GM10248 (cell line): ENCODE results near the gene MICAL3.

Experiments
- CTCF ChIA-PET: fragments of 300-600 bp; sonication (Branson Sonifier 250); formaldehyde crosslinking; extraction: SDS; loops from one replicate; lab custom pipeline; 2021; ENCODE audit warnings: antibody characterized with exemption; lab: Yijun Ruan, JAX
- POLR2A ChIA-PET: fragments of 350-650 bp; sonication (Branson Sonifier 250); formaldehyde crosslinking; extraction: SDS; loops from one replicate; lab custom pipeline; 2020; ENCODE audit warnings: antibody characterized with exemption; lab: Yijun Ruan, JAX
- DNase-seq: peaks from one replicate; pipeline ENCODE4 v3.0.0; 2012; ENCODE audit errors: extremely low spot score
- TF ChIP-seq, protein P1 (sequence below): IDR thresholded peaks from 2 replicates; pipeline ENCODE4 v1.5.1; 2012; ENCODE audit warnings: mild to moderate bottlenecking, low read depth; ENCODE audit errors: extremely low read depth, missing control alignments, control extremely low read depth

The MICAL3 gene

DNA sequence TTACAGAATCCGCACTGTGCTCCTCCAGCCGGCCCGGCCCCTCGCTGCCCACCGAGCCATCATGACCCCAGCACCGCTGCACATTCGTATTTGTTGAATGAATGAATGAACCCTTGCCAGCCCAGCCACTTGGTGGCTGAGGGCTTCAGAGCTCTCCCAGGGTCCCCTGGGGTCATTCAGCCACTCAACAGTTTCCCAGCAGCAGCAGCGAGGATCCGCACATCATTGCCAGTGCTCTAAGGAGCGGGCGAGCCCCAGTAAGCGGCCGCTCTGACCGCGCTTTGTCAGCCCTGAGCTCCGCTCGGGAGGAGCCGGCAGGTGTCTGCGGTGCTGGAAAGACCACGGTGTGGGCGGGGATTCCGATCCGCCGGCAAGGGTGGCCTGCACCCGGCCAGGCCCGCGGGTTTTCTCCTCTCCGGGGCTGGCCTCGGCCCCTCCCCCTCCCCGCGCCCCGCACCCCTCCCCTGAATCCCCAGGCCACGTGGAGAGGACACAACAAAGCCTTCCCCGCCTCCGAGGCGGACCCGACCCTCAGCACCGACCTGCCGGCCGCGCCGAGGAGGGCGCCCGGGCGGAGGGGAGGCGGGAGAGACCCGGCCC is 250.7 kb downstream of the MICAL3 start:
- DNase-seq: peak; percentile 68
- POLR2A ChIA-PET: interaction anchor here (0.5 kb wide), 1 partner anchor 10 kb away, joined by 3 read pairs; no protein-coding TSS in a partner anchor
- CTCF ChIA-PET: interaction anchor here (0.9 to 3.9 kb wide), 6 partner anchors 8 to 303 kb away, joined by 4 to 46 read pairs (median 9); no protein-coding TSS in a partner anchor
- TF ChIP-seq, protein P1, sequence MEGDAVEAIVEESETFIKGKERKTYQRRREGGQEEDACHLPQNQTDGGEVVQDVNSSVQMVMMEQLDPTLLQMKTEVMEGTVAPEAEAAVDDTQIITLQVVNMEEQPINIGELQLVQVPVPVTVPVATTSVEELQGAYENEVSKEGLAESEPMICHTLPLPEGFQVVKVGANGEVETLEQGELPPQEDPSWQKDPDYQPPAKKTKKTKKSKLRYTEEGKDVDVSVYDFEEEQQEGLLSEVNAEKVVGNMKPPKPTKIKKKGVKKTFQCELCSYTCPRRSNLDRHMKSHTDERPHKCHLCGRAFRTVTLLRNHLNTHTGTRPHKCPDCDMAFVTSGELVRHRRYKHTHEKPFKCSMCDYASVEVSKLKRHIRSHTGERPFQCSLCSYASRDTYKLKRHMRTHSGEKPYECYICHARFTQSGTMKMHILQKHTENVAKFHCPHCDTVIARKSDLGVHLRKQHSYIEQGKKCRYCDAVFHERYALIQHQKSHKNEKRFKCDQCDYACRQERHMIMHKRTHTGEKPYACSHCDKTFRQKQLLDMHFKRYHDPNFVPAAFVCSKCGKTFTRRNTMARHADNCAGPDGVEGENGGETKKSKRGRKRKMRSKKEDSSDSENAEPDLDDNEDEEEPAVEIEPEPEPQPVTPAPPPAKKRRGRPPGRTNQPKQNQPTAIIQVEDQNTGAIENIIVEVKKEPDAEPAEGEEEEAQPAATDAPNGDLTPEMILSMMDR: no peak

DNA sequence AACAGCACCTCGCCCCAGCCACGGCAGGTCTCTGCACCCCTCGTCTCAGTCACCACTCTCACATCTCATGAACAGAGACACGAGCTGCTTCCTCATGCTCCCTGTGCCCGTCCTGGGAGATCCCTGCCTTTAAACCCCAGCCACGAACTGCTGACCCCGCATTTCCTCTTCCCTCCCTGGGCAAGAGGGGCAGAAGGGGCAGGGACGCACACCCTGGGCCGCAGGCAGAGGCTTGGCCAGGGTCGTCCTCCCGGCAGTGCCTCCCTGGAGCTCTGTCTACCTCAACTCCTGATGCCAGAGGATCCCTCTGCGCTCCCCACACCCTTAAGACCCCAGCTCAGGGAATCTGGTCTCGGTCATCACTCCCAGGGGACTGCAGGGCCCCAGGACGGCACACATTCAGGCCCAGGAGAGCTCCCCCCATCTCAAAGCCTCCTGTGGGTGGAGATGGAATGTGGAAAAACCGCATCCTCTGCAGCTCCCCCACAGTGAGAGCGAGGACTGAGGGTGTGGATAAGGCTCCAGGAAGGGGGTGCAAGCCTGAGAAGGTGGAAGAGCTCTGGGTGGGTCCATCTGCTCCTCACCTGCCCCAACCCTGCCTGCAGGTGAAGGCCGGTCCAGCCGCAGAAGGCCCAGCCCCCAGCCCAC is 251.3 kb downstream of the MICAL3 start:
- DNase-seq: no peak
- POLR2A ChIA-PET: interaction anchor here (0.5 kb wide), 1 partner anchor 10 kb away, joined by 3 read pairs; no protein-coding TSS in a partner anchor
- TF ChIP-seq, protein P1: no peak
- CTCF ChIA-PET: interaction anchor here (0.9 to 3.9 kb wide), 9 partner anchors 9 to 303 kb away, joined by 3 to 46 read pairs (median 7); no protein-coding TSS in a partner anchor

GRCh38 chr22:17772249-17772957 is 252.0 kb downstream of the MICAL3 start:
- TF ChIP-seq, protein P1: peak; percentile 13
- ChIA-PET CTCF (interaction anchor here (0.8 to 3.9 kb wide), 13 partner anchors 9 to 304 kb away, joined by 3 to 46 read pairs (median 5); no protein-coding TSS in a partner anchor), POLR2A (interaction anchor here (1.2 kb wide), 1 partner anchor 28 kb away, joined by 4 read pairs; no protein-coding TSS in a partner anchor)
- no peak for DNase-seq

DNA sequence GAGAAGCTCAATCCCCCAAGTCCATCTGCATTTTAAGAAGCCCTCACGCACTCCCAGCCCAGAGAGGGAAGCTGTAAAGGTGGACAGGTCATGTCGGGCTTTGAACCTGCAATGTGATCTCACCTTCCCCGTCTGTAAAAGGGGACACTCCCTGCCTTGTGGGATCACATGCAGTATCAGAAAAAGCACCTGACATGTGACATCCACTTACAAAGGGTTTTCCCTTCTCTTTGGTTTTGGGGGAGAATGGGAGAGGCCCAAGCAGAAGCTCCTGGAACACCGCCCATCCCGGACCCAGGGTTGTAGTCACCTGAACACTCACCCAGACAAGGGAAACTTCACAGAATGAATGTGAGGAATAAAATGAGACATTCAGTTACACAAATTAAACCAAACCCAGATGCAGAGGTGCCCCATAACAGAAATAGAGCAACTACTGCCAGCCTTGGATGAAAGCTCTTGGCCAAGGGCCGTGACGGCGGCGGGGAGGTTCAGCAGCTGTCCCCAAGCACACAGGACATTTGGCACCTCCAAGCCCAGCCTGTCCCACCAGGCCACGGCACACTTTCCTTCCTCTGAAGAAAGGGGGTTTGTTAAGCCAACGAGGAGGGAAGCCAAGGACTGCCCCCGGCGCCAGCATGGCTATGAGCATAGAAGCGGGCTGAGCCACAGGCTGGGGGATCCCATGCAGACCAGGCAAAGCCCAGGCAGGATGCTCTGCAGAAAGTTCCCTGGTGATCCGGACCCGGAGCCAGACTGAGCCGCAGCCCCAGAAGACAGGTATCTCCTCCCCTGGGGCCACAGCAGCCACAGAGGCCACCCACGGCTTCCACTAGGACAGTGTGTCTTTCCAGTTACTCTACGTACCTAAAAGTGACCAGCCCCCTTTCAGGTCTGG is 253.9 kb downstream of the MICAL3 start:
- no peak for DNase-seq
- TF ChIP-seq, protein P1: no peak
- POLR2A ChIA-PET: interaction anchor here (0.6 kb wide), 1 partner anchor 11 kb away, joined by 4 read pairs; no protein-coding TSS in a partner anchor
- CTCF ChIA-PET: interaction anchor here (0.8 to 3.4 kb wide), 5 partner anchors 10 to 27 kb away, joined by 4 to 21 read pairs (median 11); no protein-coding TSS in a partner anchor

DNA sequence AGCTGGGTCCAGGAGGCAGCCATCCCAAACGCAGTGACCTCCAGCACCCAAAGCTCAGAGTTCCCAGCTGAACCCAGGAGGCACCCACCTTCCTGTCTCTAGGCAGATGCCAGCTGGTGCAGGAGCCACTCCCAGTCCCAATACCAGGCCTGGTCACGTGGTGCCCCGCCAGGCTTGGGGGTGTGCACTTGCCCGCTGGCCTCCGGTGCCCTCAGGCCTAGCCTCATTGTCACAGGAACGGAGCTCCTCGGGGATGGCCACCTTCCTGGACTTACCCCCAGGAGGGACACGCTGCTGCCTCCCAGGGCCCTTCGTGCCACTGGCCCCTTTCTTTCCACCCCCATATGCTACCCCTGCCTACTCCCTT is 254.7 kb downstream of the MICAL3 start:
- TF ChIP-seq, protein P1: no peak
- DNase-seq: no peak
- ChIA-PET POLR2A (no interaction called here), CTCF (interaction anchor here (0.8 to 2.1 kb wide), 4 partner anchors 10 to 26 kb away, joined by 4 to 21 read pairs (median 8); no protein-coding TSS in a partner anchor)
